ENCODE data around the gene CLDN3. TPM values are rescaled to one million over a fixed set of nuclear protein-coding genes. Genes with fewer than 3 reads are reported as not detected.

Gene CLDN3
- total and polyA plus RNA-seq, 2 experiments from 2014 or later = 5.6 to 11.0 TPM

DNA sequence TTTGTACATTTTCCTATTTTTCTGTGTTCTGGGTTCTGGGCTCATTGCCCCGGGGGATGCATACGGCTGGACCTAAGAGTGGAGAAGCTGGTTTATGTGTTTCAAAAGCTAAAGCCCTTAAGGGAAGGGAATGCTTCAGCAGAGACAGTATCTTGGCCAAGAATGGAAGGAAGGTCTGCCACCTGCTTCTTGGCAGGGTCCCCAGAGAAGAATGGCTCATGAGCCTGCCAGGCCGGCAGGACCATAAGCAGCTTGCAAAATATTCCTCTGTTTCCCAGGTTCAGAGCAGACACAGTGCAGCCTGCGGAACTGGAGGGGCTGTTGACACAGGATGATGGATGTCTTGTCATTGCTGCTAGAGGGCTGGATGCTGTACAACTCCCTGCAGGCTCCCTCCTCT, 23.7 kb downstream of the CLDN3 start:
- no peak for DNase-seq (ENCODE audit: low read depth in 1 of 2, low spot score in 1 of 2)
- Histone ChIP-seq H3K4me3 (no peak overlapping the region), H3K27me3 (no peaks in the 10 kb centered on the region), H3K36me3 (no peaks in the 10 kb centered on the region), H3K27ac (no peak overlapping the region), H3K9me3 (ENCODE audit: low read depth) (no peaks in the 10 kb centered on the region), H3K4me1 (ENCODE audit: low read depth) (peaks cover 9% of the 10 kb centered on the region)
- TF ChIP-seq, protein P1, sequence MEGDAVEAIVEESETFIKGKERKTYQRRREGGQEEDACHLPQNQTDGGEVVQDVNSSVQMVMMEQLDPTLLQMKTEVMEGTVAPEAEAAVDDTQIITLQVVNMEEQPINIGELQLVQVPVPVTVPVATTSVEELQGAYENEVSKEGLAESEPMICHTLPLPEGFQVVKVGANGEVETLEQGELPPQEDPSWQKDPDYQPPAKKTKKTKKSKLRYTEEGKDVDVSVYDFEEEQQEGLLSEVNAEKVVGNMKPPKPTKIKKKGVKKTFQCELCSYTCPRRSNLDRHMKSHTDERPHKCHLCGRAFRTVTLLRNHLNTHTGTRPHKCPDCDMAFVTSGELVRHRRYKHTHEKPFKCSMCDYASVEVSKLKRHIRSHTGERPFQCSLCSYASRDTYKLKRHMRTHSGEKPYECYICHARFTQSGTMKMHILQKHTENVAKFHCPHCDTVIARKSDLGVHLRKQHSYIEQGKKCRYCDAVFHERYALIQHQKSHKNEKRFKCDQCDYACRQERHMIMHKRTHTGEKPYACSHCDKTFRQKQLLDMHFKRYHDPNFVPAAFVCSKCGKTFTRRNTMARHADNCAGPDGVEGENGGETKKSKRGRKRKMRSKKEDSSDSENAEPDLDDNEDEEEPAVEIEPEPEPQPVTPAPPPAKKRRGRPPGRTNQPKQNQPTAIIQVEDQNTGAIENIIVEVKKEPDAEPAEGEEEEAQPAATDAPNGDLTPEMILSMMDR (IDR thresholded peaks at IDR 0.05; ENCODE audit: low read depth, low read length) = no peak

DNA sequence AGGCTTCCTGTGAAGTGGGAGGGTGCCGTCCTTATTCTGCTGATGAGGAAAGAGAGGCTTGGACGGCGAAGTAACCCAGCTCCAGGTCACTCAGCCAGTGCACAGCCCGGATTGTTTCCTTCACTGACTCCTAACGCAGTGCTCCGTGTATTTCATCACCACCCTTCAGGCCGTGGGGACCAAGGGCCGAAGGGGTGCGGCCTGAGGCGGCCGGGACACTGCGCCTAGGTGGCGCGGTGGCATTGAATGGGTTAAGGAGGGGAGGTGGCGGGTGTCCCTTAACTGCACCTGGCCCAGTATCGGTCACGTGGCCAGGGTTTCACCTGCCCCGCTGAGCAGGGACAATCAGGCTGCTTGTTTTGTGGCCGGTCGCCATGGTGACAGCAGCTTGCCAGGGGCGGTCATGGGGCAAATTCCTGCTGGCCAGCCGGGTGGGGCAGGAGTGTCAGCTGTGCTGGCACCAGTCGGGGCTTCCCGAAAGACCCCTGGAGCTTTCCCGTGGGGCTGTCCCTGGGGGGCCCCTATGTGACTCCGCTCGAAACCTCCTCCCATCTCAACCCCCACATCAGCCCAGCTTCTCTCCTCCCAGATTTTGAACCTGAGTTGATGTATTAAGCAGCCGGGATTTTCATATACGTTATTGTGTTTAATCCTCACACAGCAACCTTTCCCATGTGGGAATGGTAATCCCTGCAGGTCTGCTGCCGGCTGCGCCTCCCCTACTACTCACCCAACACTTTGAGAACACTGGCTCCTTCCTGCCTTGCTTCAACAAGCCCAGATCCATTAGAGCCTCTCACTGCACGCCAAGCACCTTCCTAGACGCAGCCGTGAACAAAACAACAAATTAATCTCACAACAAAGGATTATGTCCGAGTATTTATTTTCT, 27.1 kb downstream of the CLDN3 start:
- DNase-seq (ENCODE audit: low read depth in 1 of 2, low spot score in 1 of 2) = peak in 1 of 2 donors; percentile 38
- H3K27me3 ChIP-seq = no peaks in the 10 kb centered on the region
- H3K36me3 ChIP-seq = no peaks in the 10 kb centered on the region
- no peak overlapping the region for H3K27ac ChIP-seq
- no peak overlapping the region for H3K4me3 ChIP-seq
- TF ChIP-seq, protein P1 (IDR thresholded peaks at IDR 0.05; ENCODE audit: low read depth, low read length) = no peak
- no peaks in the 10 kb centered on the region for H3K4me1 ChIP-seq (ENCODE audit: low read depth)
- no peaks in the 10 kb centered on the region for H3K9me3 ChIP-seq (ENCODE audit: low read depth)

DNA sequence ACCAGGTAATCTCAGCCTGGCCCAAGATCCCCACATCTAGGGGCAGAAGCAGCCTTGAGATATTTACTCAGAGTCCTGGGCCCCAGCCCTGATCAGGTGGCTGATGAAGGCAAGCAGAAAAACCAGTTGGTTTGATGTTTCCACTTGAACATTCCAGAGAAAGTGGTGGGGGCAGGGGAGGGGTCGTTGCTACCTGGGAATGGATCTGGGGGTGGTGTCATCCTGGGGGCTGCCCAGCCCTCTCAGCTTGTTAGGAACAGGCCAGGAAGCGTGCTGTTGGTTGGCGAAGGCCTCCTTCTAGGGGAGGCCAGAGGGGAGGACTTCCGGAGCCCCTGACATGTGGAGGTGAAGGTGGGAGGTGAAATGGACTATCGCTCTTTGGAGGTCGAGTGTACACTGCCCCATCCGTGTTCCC, 27.7 kb downstream of the CLDN3 start:
- Histone ChIP-seq H3K27ac (no peak overlapping the region), H3K27me3 (no peaks in the 10 kb centered on the region), H3K36me3 (no peaks in the 10 kb centered on the region), H3K4me3 (no peak overlapping the region), H3K9me3 (ENCODE audit: low read depth) (no peaks in the 10 kb centered on the region), H3K4me1 (ENCODE audit: low read depth) (no peaks in the 10 kb centered on the region)
- TF ChIP-seq, protein P1 (IDR thresholded peaks at IDR 0.05; ENCODE audit: low read depth, low read length) = no peak
- DNase-seq (ENCODE audit: low read depth in 1 of 2, low spot score in 1 of 2) = no peak

DNA sequence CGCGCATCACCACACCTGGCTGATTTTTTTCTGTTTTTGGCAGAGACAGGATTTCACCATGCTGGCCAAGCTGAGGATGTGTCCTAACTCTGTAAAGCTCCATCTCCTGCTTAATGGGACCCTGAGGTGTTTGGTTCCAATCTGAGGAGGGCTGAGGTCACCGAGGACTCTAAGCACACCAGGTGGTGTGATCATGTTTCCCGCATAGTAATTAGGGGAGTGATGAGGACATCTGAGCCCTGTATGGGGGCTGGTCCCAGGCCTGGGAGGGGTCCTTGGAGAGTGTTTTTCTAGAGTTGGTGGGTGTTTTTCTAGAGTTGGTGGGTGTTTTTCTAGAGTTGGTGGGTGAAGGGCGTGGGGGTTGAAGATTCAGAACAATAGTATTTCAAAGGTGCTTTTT, 28.5 kb downstream of the CLDN3 start:
- TF ChIP-seq, protein P1 (IDR thresholded peaks at IDR 0.05; ENCODE audit: low read depth, low read length) = no peak
- H3K27ac ChIP-seq = no peak overlapping the region
- no peak overlapping the region for H3K4me3 ChIP-seq
- H3K27me3 ChIP-seq = no peaks in the 10 kb centered on the region
- H3K36me3 ChIP-seq = no peaks in the 10 kb centered on the region
- DNase-seq (ENCODE audit: low read depth in 1 of 2, low spot score in 1 of 2) = no peak
- no peaks in the 10 kb centered on the region for H3K4me1 ChIP-seq (ENCODE audit: low read depth)
- H3K9me3 ChIP-seq (ENCODE audit: low read depth) = no peaks in the 10 kb centered on the region

DNA sequence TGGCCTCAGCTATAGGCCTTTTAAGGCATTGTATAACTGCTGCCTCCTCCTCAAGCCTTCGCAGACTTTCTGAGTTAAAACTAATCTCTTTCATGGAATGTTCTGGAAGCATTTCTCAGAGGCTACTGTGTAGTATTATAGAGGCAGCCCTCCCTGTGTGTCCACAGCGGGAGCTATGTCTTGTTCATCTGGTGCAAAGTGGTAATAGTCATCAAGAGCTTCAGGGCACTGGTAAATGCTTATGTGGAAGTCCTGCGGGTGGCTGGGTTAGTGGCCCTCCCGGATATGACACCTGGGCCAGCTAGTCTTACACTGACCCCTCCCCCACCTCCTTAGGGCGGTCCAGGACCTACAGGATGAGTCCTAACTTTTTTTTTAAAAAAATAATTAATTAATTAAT, 29.3 kb downstream of the CLDN3 start:
- DNase-seq (ENCODE audit: low read depth in 1 of 2, low spot score in 1 of 2) = no peak
- Histone ChIP-seq H3K27me3 (no peaks in the 10 kb centered on the region), H3K4me3 (no peak overlapping the region), H3K9me3 (ENCODE audit: low read depth) (no peaks in the 10 kb centered on the region), H3K4me1 (ENCODE audit: low read depth) (no peaks in the 10 kb centered on the region), H3K36me3 (no peaks in the 10 kb centered on the region), H3K27ac (no peak overlapping the region)
- TF ChIP-seq, protein P1 (IDR thresholded peaks at IDR 0.05; ENCODE audit: low read depth, low read length) = no peak
